ENCODE results near the gene LRRC71.

LRRC71 gene

DNA sequence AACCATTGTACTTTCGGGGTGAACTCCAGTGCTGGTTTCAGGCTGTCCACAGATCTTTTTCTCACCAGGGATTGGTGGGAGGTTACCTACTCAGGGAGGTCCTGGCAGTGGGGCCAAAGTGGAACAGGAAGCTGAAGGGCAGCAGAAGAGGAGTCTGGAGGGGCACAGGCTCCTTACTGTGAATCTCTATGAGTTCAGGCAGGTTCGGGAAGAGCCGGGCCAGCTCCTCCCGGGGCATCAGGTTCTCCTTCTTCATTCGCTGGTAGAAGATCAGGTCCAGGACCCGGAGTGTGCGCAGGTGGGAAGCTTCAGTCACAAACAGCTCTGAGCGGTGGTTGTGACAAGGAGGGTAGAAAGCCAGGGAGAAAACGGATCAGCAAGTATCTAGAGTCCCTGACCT is 26.7 kb downstream of the LRRC71 start:
- DNase-seq (ENCODE audit: low read depth in 2 of 2) = no peak

DNA sequence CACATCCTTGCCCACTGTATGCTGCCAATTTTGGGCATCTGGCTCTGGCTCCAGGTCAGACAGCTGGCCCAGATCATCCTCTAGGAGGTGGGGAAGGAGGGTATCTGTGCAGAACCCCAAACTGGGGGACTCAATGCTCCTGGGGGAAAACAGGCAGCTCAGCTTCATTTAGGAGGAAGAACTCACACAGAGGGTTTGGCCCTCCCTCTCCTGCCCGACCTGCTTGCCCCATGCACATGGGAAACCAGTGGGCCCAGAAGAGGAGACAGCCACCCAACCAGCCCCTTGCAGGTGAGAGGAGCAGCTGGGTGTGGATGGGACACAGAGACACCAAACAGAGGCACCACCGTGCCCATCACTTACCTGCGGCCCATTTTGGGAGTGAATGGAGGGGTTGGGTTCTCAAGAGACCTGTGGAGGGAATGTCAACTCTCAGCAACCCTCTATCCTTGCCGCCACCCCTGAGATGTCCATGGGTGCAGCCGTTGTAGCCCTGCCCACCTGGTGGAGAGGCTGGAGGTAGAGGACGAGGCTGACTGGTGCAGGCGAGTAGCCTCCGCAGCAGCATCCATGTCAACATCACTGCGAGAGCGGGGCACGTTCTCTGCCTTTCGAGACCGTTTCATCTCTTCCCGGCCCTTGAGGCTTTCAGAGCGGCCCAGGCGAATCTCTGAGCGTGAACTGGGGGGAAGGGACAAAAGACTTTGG is 27.5 kb downstream of the LRRC71 start:
- DNase-seq (ENCODE audit: low read depth in 2 of 2) = no peak

DNA sequence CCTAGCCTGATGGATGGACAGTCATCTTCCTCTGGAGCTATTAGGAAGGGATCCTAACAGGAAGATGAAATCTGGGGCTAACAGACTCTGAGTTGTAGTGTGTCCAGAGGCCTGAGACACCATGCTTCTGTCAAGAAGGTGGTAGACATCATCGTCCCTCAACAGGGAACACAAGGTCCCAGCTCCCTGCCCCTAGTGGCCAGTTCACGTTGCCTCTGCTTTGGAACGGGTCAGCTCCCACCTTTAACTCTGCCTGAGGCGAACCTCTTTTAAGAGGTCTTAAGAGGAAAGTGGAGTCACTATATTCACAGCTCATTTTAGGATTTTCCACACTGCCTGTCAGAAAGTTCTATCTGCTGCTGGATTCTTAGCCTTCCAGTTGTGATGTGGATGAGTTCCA is 28.3 kb downstream of the LRRC71 start:
- no peak for DNase-seq (ENCODE audit: low read depth in 2 of 2)

DNA sequence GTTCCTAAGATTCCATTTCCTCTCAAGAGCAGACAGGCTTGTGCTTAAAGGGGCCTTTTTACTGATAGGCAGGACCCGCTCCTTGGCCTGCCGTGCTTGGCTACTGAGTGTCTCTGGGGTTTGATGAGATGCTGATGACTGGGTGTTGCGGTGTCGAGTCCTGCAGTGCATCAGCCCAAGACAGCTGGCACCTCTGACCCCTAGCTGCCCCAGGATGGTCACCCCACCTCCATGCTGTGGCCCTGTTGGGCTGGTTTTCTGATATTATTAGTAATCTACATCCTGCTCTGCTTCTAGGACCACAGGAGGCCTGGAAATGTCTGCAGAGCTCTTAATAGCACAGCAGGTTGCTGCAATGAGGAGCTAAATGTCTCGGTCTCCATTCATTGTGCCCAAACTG is 28.7 kb downstream of the LRRC71 start:
- no peak for DNase-seq (ENCODE audit: low read depth in 2 of 2)

DNA sequence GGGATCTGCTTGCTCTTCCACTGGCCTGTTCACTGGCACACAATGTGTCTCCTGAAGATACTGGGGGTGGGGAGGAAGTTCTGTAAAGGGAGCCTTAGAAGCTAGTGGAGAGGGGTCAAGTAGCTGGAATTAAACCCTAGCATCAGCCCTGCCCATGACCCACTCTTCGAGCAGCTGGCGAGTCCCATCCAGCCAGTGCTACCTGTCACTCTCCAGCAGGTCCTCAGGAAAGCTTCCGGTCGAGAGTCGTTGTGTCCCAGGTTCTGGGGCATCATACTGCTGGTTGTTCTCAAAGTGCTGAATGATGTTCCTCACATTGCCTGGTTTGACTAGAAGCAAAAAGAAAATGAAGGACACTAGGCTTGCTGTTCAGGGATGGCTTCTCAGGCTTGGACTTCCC is 30.9 kb downstream of the LRRC71 start:
- no peak for DNase-seq (ENCODE audit: low read depth in 2 of 2)

DNA sequence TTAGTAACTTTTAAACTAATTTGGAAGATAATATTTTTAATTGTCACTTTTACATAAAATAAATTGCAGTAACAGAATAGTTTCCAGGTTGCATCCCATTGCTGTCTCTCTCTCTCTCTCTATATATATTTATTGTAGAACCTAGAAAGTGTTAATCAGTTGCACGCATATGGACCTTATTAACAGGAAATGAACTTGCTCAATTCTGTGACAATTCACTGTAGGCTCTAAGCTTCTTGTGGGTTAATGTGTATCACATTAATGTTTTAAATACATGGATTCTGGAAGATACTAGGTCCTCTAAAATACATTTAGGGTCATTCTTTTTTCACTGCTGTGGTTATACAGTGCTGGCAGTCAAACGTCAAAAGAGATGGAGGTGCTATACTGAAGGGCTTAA is 33.1 kb downstream of the LRRC71 start:
- DNase-seq (ENCODE audit: low read depth in 2 of 2) = no peak

DNA sequence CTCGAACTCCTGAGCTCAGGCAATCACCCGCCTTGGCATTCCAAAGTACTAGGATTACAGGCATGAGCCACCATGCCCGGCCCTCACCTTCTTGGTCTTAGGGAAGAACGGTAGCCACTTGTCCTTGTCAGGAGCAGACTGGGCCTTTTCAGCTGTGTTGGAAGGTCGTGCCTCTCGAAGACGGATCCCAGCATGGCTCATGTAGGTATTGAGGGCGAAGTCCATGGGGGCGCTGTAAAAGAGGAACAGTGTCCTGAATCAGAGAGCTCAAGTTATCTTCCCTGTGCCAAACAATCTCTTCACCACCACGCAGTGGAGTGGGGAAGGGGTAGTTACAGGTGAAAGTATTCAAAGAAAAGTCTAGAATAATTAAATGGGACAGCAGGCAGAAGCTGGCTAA is 35.9 kb downstream of the LRRC71 start:
- DNase-seq (ENCODE audit: low read depth in 2 of 2) = no peak

DNA sequence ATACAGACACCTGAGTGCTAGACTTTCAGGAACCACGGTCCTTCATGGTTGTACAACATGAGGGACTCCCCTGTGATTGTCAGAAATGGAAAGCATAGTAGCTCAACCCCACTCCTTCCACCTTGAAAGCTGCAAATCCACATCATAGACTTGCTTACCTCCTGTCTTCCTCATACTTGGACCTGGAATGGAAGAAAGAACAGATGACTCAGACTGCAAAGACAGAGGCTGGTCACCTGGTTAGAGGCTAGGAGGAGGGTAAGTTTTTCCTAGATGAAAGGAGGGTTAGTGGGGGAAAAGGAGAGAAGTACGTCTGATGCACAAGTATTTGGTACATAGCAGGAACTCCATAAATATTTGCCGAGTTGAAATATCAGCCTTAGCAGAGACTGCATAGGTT is 37.2 kb downstream of the LRRC71 start:
- DNase-seq (ENCODE audit: low read depth in 2 of 2) = no peak

DNA sequence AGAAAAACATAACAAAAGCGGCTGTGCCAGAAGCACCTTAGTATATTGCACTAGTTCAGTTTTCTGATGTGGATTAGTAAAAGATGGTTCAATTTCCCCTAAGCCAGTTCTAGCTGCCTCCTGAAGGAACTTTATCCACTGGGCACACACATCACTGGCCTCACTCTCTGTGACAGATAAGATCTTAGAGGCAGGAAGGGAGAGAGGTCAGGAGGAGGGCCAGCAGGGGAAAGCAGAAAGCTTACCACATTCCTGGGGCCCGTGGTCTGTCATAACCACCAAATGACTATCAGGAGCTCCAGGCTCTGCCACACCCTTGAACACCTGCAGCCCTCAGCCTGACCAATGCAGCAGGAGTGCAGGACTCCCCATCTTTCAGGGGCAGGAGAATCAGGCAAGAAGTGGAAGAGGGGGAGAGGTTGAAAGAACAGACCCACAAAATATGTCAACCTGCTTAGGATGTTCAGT is 37.8 kb downstream of the LRRC71 start:
- DNase-seq (ENCODE audit: low read depth in 2 of 2) = no peak

DNA sequence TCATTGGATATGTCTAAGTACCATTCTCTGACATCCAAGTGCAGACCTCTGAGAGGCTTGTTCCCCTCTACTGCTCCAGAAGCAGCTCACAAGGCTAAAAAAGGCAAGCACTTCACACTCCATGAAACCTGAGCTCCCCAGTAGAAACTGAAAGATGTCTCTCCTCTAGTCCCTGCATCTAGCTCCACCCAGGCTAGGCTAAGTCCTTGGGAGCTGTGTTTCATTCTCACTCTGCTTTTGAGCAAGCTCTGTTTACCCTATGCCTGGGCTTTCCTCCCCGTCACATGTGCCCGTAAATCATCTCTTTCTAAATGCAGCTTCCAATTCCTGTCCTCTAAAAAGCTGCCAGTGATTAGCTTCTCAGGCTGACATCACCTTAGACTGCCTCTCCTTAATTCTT is 39.0 kb downstream of the LRRC71 start:
- no peak for DNase-seq (ENCODE audit: low read depth in 2 of 2)

DNA sequence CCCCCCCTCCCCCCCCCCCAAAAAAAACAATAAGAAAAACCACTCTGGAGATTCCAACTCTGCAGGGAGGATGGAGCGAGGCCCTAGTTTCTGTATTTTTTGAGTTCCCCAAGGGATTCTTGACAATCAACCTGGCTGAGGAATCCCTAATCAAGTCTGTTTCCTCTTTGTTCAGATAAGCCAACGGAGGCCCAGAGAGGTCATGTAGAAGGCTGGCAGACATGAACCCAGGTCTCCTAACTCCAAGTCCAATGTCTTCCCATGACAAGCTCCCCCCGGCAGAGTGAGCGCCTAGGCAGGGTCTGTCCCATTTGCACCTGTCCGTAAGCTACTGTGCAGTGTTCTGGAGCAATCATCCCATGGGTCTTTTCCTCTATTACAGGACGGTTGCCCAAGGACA is 39.5 kb downstream of the LRRC71 start:
- no peak for DNase-seq (ENCODE audit: low read depth in 2 of 2)

DNA sequence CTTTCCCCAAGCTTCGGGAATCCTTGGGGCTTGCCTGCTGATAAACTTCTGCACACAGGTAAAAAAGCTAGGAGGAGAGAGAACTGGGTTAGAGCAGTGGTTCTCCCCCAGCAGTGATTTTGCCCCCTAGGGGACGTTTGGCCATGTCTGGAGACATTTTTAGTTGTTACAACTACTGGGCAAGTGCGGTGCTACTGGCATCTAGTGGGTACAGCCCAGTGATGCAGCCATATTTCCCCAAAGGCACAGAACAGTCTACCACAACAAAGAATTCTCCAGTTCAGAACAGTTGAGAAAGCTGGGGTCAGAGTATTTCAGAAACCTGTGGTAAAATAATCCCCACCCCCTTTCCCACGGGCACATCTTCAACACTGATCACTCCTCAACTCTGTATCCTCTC is 41.3 kb downstream of the LRRC71 start:
- DNase-seq (ENCODE audit: low read depth in 2 of 2) = peak; percentile 9 to 20

DNA sequence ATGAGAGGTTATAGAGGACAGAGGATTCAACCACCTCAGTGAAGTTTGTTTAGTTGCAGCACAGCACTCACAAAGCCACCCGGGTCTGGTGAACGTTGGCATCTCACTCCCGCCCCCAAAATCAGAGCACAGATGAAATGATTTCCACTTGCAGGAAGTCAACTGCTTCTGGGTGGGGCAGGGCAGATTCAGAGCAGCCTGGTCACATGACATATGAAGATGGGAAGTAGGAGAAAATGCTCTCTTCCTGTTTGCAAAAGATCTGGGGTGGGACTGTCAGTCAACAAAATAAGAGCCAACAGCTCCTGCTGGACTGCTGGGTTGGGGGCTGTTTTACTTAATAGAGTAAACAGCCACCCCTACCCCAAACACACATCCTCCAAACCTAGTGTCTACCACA is 43.2 kb downstream of the LRRC71 start:
- DNase-seq (ENCODE audit: low read depth in 2 of 2) = peak in 1 of 2 donors; percentile 19

DNA sequence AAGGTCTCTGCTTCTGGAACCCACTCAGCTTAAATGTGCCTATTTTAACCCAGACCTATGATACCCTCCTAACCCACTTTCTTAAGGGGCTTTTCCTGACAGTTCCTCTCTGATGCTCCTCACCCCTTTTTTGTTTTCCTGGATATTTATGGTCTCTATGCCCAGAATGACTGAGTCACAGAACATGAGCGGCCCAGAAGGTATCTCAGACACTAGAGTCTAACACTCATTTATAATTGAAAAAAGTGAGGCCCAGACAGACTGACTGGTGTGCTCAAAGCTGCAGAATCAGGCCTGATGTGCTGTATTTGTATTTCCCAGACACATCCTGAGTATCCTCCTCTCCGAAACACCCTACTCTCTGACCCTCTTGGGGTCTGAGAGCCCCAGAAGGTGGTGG is 44.0 kb downstream of the LRRC71 start:
- no peak for DNase-seq (ENCODE audit: low read depth in 2 of 2)

DNA sequence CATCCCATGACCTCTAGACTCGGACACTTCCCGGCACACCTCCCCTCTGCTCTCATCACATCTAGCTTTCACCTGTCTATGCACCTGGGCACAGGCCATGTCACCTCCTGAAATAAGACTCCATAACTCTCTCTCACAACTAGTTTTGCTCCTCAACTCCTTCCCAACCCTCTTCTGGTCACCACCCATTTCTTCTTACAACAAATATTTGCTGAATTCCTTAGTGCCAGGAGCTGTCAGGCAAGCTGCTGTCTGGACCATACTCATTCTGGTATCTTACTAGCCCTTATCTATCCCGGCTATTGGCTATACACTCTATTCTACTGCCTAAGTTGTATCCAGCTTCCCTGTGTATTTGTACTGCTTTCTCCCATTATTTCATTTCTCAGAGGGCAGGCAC is 49.1 kb downstream of the LRRC71 start:
- no peak for DNase-seq (ENCODE audit: low read depth in 2 of 2)

DNA sequence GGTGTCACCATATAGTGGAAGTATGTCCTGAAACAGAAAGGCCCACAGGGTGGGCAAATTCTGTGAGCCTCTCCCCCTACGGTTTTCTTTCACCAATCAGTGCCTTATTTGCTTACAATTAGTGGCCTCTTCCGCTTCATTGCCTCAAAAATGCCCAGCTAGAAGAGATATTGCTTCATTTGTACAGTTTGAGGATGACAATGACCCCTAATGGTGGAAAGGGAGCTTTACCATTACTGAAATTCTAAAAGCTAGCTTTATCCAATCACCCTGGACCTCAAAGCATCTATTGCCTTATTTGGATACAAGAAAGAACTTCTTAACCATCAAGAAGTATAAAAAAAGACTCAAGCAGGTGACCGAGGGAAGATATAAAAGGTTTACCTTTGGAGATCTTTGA is 49.6 kb downstream of the LRRC71 start:
- DNase-seq (ENCODE audit: low read depth in 2 of 2) = no peak

DNA sequence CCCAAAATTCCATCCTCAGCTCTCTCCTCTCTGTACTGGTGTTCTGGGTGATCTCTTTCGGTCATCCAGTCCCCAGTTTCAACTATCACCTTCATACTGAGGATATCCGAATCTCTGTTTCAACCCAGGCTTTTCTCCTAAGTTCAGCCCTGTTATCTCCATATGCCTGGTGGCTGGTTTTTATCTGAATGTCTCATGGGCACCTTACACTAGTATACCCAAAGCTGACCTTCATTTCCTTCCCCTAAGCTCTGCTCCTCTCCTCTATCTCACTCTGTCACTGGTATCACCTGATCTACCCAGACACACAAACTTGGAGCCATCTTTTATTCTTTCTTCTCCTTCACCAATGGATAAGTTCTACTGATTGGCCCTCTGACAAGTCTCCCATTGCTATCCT is 53.0 kb downstream of the LRRC71 start:
- DNase-seq (ENCODE audit: low read depth in 2 of 2) = no peak

DNA sequence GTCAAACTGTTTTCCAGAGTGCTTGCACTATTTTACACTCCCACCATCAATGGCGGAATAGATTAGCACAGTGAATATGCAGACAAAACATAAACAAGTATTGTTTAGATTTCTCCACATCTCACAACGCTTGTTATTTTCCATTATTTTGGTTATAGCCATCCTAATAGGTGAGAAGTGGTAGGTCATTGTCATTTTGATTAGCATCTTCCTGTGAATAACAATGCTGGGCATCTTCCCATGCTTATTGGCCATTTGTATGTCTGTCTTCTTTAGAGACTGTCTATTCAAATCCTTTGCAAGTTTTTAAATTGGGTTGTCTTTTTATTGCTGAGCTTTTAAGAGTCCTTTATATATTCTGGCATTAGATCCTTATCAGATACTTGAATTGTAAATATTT is 54.7 kb downstream of the LRRC71 start:
- no peak for DNase-seq (ENCODE audit: low read depth in 2 of 2)

DNA sequence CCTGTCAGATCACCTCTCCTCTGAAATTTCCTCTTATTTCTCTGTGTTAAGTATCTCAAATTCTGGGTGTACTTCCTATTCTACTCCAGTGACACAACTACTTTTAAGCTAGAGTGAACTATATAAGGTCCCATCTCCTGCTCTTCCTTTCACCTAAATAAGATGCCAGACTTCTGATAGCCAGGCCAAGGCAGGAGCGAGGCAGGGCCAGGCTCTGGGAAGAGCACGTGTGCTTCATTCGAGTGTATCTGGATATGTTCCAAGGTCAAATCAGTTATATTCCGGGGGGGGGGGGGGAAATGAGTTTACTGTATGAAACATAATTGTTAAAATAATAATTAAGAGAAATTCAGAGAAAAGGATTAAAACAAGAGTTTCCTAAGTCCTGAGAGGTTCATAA is 60.1 kb downstream of the LRRC71 start:
- DNase-seq (ENCODE audit: low read depth in 2 of 2) = no peak
